HepG2 (cell line): Measurements from ENCODE around the gene NBPF1. TPM values are rescaled to one million over a fixed set of nuclear protein-coding genes. Genes with fewer than 3 reads are reported as not detected.
"Not testable (repeated sequence)": the region's sequence is repeated elsewhere in the genome, so short reads cannot be mapped to it uniquely, and the experiment has no call there.

Experiments
- GABPB1 ChIP-seq: IDR thresholded peaks from 2 replicates; pipeline ENCODE4 v1.6.1; 2016; ENCODE audit warnings: mild to moderate bottlenecking, missing genetic modification reagents, moderate library complexity, missing compliant biosample characterization
- KAT8 ChIP-seq: IDR thresholded peaks from 2 replicates; pipeline ENCODE4 v1.6.1; 2016; ENCODE audit warnings: missing genetic modification reagents, missing compliant biosample characterization
- MAZ ChIP-seq, 2 experiments: sonication (generic) in 1 of 2; formaldehyde crosslinking in 1 of 2; IDR thresholded peaks; 2 replicates each; pipeline versions ENCODE4 v1.5.0 to v1.6.1; 2012 to 2020; ENCODE audit warnings: low read depth in 2 of 2, mild to moderate bottlenecking in 2 of 2, borderline replicate concordance in 1 of 2, improper control_type of control experiment in 1 of 2, low read length in 1 of 2, missing genetic modification reagents in 1 of 2, moderate library complexity in 1 of 2
- MIER3 ChIP-seq: IDR thresholded peaks from 2 replicates; pipeline ENCODE4 v1.6.1; 2016; ENCODE audit warnings: missing compliant biosample characterization, borderline replicate concordance
- NFYC ChIP-seq: IDR thresholded peaks from 2 replicates; pipeline ENCODE4 v1.6.1; 2016; ENCODE audit warnings: missing genetic modification reagents, missing compliant biosample characterization
- RXRB ChIP-seq: IDR thresholded peaks from 2 replicates; pipeline ENCODE4 v1.6.1; 2016; ENCODE audit warnings: borderline replicate concordance, missing genetic modification reagents, missing compliant biosample characterization
- SALL1 ChIP-seq: sonication (generic); formaldehyde crosslinking; IDR thresholded peaks from 2 replicates; pipeline ENCODE4 v1.8.0; 2022; ENCODE audit warnings: mild to moderate bottlenecking, missing genetic modification reagents
- SNAPC4 ChIP-seq: sonication (generic); formaldehyde crosslinking; IDR thresholded peaks from 2 replicates; pipeline ENCODE4 v1.4.0; 2020; ENCODE audit warnings: mild to moderate bottlenecking, missing genetic modification reagents
- SOX6 ChIP-seq, 2 experiments: fragments of 450-650 bp in 1 of 2; sonication (generic) in 1 of 2; formaldehyde crosslinking in 1 of 2; IDR thresholded peaks; 2 replicates each; pipeline versions ENCODE4 v1.4.0 to v1.6.1; 2017 to 2020; ENCODE audit warnings: antibody characterized with exemption in 1 of 2, mild to moderate bottlenecking in 1 of 2, missing genetic modification reagents in 1 of 2
- TP53 ChIP-seq: sonication (generic); formaldehyde crosslinking; conservative IDR thresholded peaks from 2 replicates; pipeline ENCODE4 v1.4.0; 2020; ENCODE audit warnings: missing genetic modification reagents
- YY1 ChIP-seq: IDR thresholded peaks from 2 replicates; pipeline ENCODE4 v1.6.1; 2011; ENCODE audit warnings: low read length, low read depth, moderate library complexity, mild to moderate bottlenecking; ENCODE audit not compliant: insufficient read depth, insufficient replicate concordance
- ZNF510 ChIP-seq: sonication (generic); formaldehyde crosslinking; IDR thresholded peaks from 2 replicates; pipeline ENCODE4 v1.4.0; 2020; ENCODE audit warnings: low read depth, mild to moderate bottlenecking, missing genetic modification reagents
- ZNF556 ChIP-seq: sonication (generic); formaldehyde crosslinking; IDR thresholded peaks from 2 replicates; pipeline ENCODE4 v1.4.0; 2020; ENCODE audit warnings: mild to moderate bottlenecking, missing genetic modification reagents, borderline replicate concordance
- polyA plus RNA-seq, 8 experiments: library from polyadenylated mRNA; depleted of rRNA in 3 of 8; stranded (reverse) in 7 of 8; unstranded in 1 of 8; fragments of >200 nt; fragmentation: Illumina TruSeq in 4 of 8; extraction: Trizol in 4 of 8; gene quantifications; 2 replicates each; pipeline versions ENCODE4 v1.2.1 to v1.2.3, GENCODE V29; 2011 to 2016; ENCODE audit warnings: low read depth in 4 of 8, missing spikeins in 1 of 8, mixed read lengths in 1 of 8; ENCODE audit not compliant: insufficient read depth in 1 of 8
- total RNA-seq, 5 experiments: library from RNA; depleted of rRNA; stranded (reverse); fragments of >200 nt; fragmentation: Illumina TruSeq; extraction: Trizol; gene quantifications; 2 replicates each; pipeline ENCODE4 v1.2.3, GENCODE V29; 2016; ENCODE audit warnings: low read depth in 1 of 5
- TF ChIP-seq, protein P1 (sequence below): sonication (generic); formaldehyde crosslinking; IDR thresholded peaks from 2 replicates; pipeline ENCODE4 v1.8.1; 2023; ENCODE audit warnings: mild to moderate bottlenecking, moderate library complexity, missing genetic modification reagents

NBPF1 gene
- total and polyA plus RNA-seq, 2 of the 13 experiments (the other 11 are each of a cell fraction or from before 2014, with no cell fraction given) = 30.3 to 35.6 TPM

GRCh38 chr1:16514107-16515055 lies 99.0 kb downstream of the NBPF1 start, which contains the start of gene RNU1-1 (continued):
- peak; percentile 69 for TF ChIP-seq NFYC (CRISPR knock-in tag)
- TF ChIP-seq, protein P1, sequence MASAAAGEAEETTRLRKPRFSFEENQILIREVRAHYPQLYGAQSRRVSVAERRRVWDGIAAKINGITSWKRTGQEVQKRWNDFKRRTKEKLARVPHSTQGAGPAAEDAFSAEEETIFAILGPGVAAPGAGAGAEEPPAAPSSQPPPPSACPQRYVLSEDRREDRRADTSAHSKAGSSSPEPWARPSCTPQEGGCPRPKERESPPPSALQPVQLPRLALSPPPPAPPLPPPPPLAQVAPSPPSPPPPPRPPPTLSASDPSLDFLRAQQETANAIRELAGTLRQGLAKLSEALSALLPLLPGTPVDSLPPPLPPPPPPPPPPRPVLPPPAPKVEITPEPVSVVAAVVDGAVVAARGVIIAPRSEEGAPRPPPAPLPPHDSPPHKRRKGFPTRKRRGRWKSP (CRISPR knock-in tag) = peak; percentile 62
- TF ChIP-seq GABPB1 (CRISPR knock-in tag) = peak; percentile 88
- peak; percentile 43; the same call in 1 of the 2 replicates for TF ChIP-seq ZNF556 (CRISPR knock-in tag)
- TF ChIP-seq KAT8 (CRISPR knock-in tag) = peak; percentile 52; the same call in 1 of the 2 replicates
- TF ChIP-seq YY1 = peak; percentile 6
- TF ChIP-seq SOX6 (IDR thresholded peaks at IDR 0.05); MAZ (IDR thresholded peaks at IDR 0.05; ENCODE audit: borderline replicate concordance, low read depth, low read length): not testable (repeated sequence)
- peak; percentile 43 for TF ChIP-seq SOX6 (CRISPR knock-in tag; IDR thresholded peaks at IDR 0.05)
- 0 out of 2 replicates have a peak, but pooled peaks have one; percentile 6 for TF ChIP-seq RXRB (CRISPR knock-in tag)
- 0 out of 2 replicates have a peak, but pooled peaks have one; percentile 44 for TF ChIP-seq TP53 (CRISPR knock-in tag)
- peak; percentile 25; the same call in 1 of the 2 replicates for TF ChIP-seq MAZ (CRISPR knock-in tag; IDR thresholded peaks at IDR 0.05; ENCODE audit: low read depth)
- peak; percentile 55; the same call in 1 of the 2 replicates for TF ChIP-seq SALL1 (CRISPR knock-in tag)
- TF ChIP-seq ZNF510 (CRISPR knock-in tag) = 0 out of 2 replicates have a peak, but pooled peaks have one; percentile 59
- peak; percentile 60; the same call in 1 of the 2 replicates for TF ChIP-seq MIER3 (CRISPR knock-in tag)
- TF ChIP-seq SNAPC4 (CRISPR knock-in tag) = peak; percentile 100
- TF ChIP-seq, all 625 proteins: peak for 103; not testable (repeated sequence) for 522
